Endothelial cell (in vitro differentiated cells): ENCODE data around the gene CHST8. TPM values are rescaled to one million over a fixed set of nuclear protein-coding genes. Genes with fewer than 3 reads are reported as not detected.

ENCODE experiments used
- DNase-seq: peaks from one replicate; pipeline ENCODE4 v3.0.0; 2021; ENCODE audit warnings: low spot score
- H3K27ac Mint-ChIP-seq: one replicate; pipeline ENCODE4 v1.8.0; 2021; ENCODE audit warnings: mixed read lengths, inconsistent platforms; ENCODE audit not compliant: unreplicated experiment
- H3K27me3 Mint-ChIP-seq: one replicate; pipeline ENCODE4 v1.8.0; 2021; ENCODE audit warnings: mild to moderate bottlenecking, moderate library complexity, mixed read lengths, inconsistent platforms; ENCODE audit not compliant: unreplicated experiment
- H3K36me3 Mint-ChIP-seq: one replicate; pipeline ENCODE4 v1.8.0; 2021; ENCODE audit warnings: mild to moderate bottlenecking, low read depth, mixed read lengths, inconsistent platforms; ENCODE audit not compliant: unreplicated experiment
- H3K4me1 Mint-ChIP-seq: one replicate; pipeline ENCODE4 v1.8.0; 2021; ENCODE audit warnings: mild to moderate bottlenecking, mixed read lengths, inconsistent platforms; ENCODE audit not compliant: unreplicated experiment
- H3K4me3 Mint-ChIP-seq: one replicate; pipeline ENCODE4 v1.8.0; 2021; ENCODE audit warnings: mild to moderate bottlenecking, mixed read lengths, inconsistent platforms; ENCODE audit not compliant: unreplicated experiment
- H3K9me3 Mint-ChIP-seq: one replicate; pipeline ENCODE4 v1.8.0; 2021; ENCODE audit warnings: mixed read lengths, inconsistent platforms; ENCODE audit not compliant: unreplicated experiment
- total RNA-seq: library from RNA; stranded (reverse); fragmentation: NEBNext Ultra II Directional; extraction: Animal tissue kit (Norgen Biotek cat#: 25700); gene quantifications from one replicate; pipeline ENCODE4 v1.2.1, GENCODE V29; 2021; ENCODE audit not compliant: unreplicated experiment
- TF ChIP-seq, protein P1 (sequence below): fragments of 200-600 bp; sonication (generic); IDR thresholded peaks from one replicate; pipeline ENCODE4 v1.5.0; 2021; ENCODE audit warnings: antibody characterized with exemption; ENCODE audit not compliant: unreplicated experiment

Gene CHST8
- total RNA-seq, 1 donor from 2014 or later = 0.54 TPM

DNA sequence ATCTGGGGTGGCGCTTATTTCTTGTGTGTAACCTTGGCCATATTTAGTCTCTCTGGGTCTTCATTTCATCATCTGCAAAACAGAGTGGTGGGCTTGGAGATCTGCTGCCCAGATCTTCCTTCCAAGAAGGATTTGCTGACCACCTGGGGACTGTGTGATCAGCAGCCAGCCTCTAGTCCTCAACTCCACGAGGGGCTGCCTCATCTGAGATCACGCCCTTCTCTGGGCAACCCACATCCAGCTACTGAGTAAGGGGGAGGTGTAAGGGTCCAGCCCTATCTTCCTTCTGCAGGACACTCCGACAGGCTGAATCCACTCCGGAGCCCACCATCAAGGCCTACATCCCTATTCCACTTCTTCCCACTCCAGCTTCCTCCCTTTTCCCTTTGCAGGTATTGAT, 57.9 kb downstream of the CHST8 start:
- Mint-ChIP-seq H3K4me3 (no peak overlapping the region), H3K27ac (no peak overlapping the region), H3K9me3 (no peaks in the 10 kb centered on the region), H3K4me1 (no peaks in the 10 kb centered on the region), H3K27me3 (peaks cover 5% of the 10 kb centered on the region), H3K36me3 (peaks cover 5% of the 10 kb centered on the region)
- no peak for DNase-seq
- TF ChIP-seq, protein P1, sequence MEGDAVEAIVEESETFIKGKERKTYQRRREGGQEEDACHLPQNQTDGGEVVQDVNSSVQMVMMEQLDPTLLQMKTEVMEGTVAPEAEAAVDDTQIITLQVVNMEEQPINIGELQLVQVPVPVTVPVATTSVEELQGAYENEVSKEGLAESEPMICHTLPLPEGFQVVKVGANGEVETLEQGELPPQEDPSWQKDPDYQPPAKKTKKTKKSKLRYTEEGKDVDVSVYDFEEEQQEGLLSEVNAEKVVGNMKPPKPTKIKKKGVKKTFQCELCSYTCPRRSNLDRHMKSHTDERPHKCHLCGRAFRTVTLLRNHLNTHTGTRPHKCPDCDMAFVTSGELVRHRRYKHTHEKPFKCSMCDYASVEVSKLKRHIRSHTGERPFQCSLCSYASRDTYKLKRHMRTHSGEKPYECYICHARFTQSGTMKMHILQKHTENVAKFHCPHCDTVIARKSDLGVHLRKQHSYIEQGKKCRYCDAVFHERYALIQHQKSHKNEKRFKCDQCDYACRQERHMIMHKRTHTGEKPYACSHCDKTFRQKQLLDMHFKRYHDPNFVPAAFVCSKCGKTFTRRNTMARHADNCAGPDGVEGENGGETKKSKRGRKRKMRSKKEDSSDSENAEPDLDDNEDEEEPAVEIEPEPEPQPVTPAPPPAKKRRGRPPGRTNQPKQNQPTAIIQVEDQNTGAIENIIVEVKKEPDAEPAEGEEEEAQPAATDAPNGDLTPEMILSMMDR = no peak

DNA sequence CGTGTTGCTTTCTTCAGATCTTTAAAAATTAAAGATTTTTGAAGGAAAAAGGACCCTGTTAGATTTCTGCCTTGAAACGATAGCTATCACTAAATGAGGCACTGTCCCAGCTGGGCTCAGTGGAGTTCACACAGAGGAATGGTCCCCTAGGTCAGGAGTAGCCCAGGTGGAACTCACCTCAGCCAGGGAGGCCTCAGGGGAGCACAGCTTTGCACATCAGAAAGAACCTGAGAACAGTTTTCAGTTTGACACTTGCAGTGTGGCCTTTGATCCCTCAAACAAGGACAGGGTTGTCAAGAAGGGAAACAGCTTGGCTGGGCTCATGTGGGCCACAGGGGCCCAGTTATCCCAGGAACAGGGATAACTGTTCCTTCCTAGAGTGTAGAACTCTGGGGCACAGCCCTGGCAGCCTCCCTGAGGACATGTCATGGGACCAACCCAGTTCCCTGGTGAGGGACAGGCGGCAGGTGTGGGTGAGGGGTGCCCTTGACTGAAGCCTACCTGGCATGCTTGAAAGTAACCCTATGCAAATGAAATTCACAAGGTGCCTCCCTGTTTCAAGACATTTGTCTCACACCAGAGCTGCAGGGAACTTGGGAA, 59.4 kb downstream of the CHST8 start:
- Mint-ChIP-seq H3K4me3 (no peak overlapping the region), H3K27me3 (peaks cover 5% of the 10 kb centered on the region), H3K9me3 (no peaks in the 10 kb centered on the region), H3K27ac (no peak overlapping the region), H3K4me1 (no peaks in the 10 kb centered on the region), H3K36me3 (peaks cover 5% of the 10 kb centered on the region)
- TF ChIP-seq, protein P1 = no peak
- no peak for DNase-seq

DNA sequence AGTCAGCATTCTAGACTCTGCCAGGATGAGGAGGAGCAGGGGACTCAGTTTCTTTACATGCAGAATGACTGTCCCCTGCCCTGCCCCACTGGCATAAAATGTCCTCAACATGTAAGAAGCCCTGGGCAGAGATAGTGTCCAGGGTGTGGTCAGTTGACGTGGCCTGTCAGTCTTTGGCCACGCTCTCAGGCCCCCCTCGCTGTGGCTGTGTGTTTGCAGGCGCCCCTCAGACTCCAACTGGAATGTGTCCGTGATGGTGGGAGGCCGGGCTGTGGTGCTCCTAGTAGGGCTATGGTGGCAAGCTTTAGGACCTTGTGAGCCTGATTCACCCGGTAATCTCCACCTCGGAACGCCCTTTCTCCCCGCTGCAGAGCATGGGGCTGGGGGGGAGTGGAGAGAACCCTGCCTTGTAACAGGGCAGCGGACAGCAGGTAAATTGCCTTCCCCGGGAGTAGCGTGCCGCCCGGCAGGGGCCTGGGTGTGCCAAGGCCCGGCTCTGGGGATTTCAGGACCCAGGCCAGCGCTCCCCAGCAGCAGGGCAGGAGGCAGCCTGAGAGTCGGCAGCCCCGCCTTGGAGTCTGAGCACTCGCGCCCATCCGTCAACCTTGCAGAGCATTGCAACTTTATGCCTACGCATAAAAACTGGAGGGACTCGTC, 62.3 kb downstream of the CHST8 start:
- Mint-ChIP-seq H3K27ac (no peak overlapping the region), H3K9me3 (no peaks in the 10 kb centered on the region), H3K4me3 (no peak overlapping the region), H3K27me3 (no peaks in the 10 kb centered on the region), H3K36me3 (peaks cover 5% of the 10 kb centered on the region), H3K4me1 (no peaks in the 10 kb centered on the region)
- peak; percentile 83 for DNase-seq
- TF ChIP-seq, protein P1 = no peak

DNA sequence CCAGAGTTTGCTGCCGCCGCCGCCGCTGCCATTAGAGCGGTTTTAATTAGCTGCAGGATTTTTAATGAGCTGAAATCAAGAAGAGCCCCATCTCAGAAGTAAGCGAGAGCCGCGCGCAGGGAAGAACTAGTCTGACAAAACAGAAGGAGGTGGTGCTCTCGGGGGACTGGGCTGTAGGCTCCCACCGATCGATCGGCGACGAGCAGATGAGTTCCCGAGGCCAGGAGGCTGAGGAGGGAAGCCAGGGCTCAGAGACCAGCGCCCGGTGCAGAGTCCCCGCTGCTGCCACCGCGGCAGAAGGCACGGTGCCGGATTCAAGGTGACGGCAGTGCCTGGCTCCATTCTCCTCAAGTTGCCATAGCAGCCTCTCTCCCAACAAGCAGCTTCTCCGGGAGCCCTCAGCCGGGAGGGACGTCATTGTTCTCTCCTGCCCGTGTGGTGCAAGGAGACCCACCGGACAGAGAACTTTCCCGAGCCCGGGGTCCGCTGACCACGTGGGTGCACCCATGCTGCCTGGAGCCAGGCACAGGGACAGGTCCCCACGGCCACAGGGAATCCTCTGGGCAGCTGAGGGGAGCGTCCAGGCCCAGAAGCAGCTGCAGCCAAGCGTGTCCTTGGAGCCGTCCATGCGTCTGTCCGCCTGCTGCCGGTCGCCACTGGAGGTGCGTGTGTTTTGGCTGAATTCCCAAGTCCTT, 62.9 kb downstream of the CHST8 start:
- Mint-ChIP-seq H3K27ac (no peak overlapping the region), H3K36me3 (peaks cover 5% of the 10 kb centered on the region), H3K27me3 (no peaks in the 10 kb centered on the region), H3K9me3 (no peaks in the 10 kb centered on the region), H3K4me1 (no peaks in the 10 kb centered on the region), H3K4me3 (no peak overlapping the region)
- TF ChIP-seq, protein P1 = no peak
- DNase-seq = no peak

DNA sequence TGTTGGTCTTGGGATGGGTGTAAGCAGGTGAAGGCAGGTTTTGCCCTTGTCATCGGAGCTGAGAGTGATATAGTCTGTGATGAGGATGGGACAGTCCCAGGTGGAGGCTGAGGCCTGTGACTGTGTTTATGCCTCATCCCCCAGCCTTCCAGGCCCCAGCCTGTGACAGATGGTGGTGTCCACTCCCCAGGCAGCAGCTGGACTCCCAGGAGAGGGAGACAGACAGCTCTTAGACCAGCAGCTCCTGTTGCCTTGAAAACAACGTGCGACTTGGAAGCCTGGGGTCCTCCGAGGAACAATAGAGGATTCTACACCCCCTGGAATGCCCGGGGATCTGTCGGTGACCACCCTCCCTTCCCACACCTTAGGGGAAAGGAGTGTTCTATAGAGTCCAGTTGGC, 63.8 kb downstream of the CHST8 start:
- H3K27me3 Mint-ChIP-seq = no peaks in the 10 kb centered on the region
- peaks cover 5% of the 10 kb centered on the region for H3K36me3 Mint-ChIP-seq
- no peak for DNase-seq
- H3K4me3 Mint-ChIP-seq = no peak overlapping the region
- TF ChIP-seq, protein P1 = no peak
- no peaks in the 10 kb centered on the region for H3K9me3 Mint-ChIP-seq
- no peaks in the 10 kb centered on the region for H3K4me1 Mint-ChIP-seq
- no peak overlapping the region for H3K27ac Mint-ChIP-seq
